Hepatocyte (in vitro differentiated cells): ENCODE results near the gene NAA40. TPM values are rescaled to one million over a fixed set of nuclear protein-coding genes. Genes with fewer than 3 reads are reported as not detected.
"Not testable (repeated sequence)": the region's sequence is repeated elsewhere in the genome, so short reads cannot be mapped to it uniquely, and the experiment has no call there.

ENCODE experiments used
- DNase-seq: peaks from one replicate; pipeline ENCODE4 v3.0.0-alpha.2; 2016; ENCODE audit warnings: low spot score
- H2AFZ ChIP-seq: fragments of 200-600 bp; sonication (generic); 2 replicates; pipeline ENCODE4 v1.6.0; 2016; ENCODE audit warnings: antibody characterized with exemption, mild to moderate bottlenecking
- H3K27ac ChIP-seq: fragments of 200-600 bp; sonication (generic); 2 replicates; pipeline ENCODE4 v1.5.1; 2016; ENCODE audit warnings: mild to moderate bottlenecking
- H3K27me3 ChIP-seq: fragments of 200-600 bp; sonication (generic); 2 replicates; pipeline ENCODE4 v1.6.1; 2016
- H3K36me3 ChIP-seq: fragments of 200-600 bp; sonication (generic); replicated peaks from 2 replicates; pipeline ENCODE4 v1.5.1; 2016; ENCODE audit warnings: low read depth; ENCODE audit not compliant: insufficient read depth
- H3K4me1 ChIP-seq: fragments of 200-600 bp; sonication (generic); 2 replicates; pipeline ENCODE4 v1.5.1; 2016; ENCODE audit warnings: mild to moderate bottlenecking, moderate library complexity; ENCODE audit not compliant: insufficient read depth
- H3K4me2 ChIP-seq: fragments of 200-600 bp; sonication (generic); 2 replicates; pipeline ENCODE4 v1.6.0; 2016
- H3K4me3 ChIP-seq: fragments of 200-600 bp; sonication (generic); 2 replicates; pipeline ENCODE4 v1.5.1; 2016; ENCODE audit warnings: mild to moderate bottlenecking
- H3K79me2 ChIP-seq: fragments of 200-600 bp; sonication (generic); 2 replicates; pipeline ENCODE4 v1.6.0; 2017; ENCODE audit warnings: mild to moderate bottlenecking
- H3K9me2 ChIP-seq: fragments of 200-600 bp; sonication (generic); replicated peaks from 2 replicates; pipeline ENCODE4 v1.6.0; 2017; ENCODE audit warnings: mild to moderate bottlenecking; ENCODE audit not compliant: insufficient read depth
- H3K9me3 ChIP-seq: fragments of 200-600 bp; sonication (generic); 2 replicates; pipeline ENCODE4 v1.5.1; 2016; ENCODE audit warnings: low read depth, mild to moderate bottlenecking
- H4K20me1 ChIP-seq: fragments of 200-600 bp; sonication (generic); 2 replicates; pipeline ENCODE4 v1.6.0; 2016; ENCODE audit warnings: mild to moderate bottlenecking; ENCODE audit not compliant: insufficient read depth, poor library complexity, severe bottlenecking
- EZH2 ChIP-seq: fragments of 200-600 bp; sonication (generic); IDR thresholded peaks from 2 replicates; pipeline ENCODE4 v1.6.1; 2016; ENCODE audit warnings: antibody characterized with exemption, mild to moderate bottlenecking, borderline replicate concordance
- EZH2phosphoT487 ChIP-seq: fragments of 200-600 bp; sonication (generic); IDR thresholded peaks from one replicate; pipeline ENCODE4 v1.6.1; 2018; ENCODE audit warnings: antibody characterized with exemption, mild to moderate bottlenecking, low read depth, moderate library complexity; ENCODE audit not compliant: unreplicated experiment, severe bottlenecking
- WGBS: methylation state at CpG from one replicate; pipeline ENCODE4 v1.1.6; 2016; ENCODE audit warnings: low lambda C conversion rate; ENCODE audit errors: missing lambda C conversion rate; 5-methylcytosine and 5-hydroxymethylcytosine counted together
- polyA plus RNA-seq: library from polyadenylated mRNA; unstranded; fragments of >200 nt; fragmentation: Nextera tagmentation; extraction: Ambion mirVana; gene quantifications from 2 replicates; pipeline ENCODE4 v1.2.1, GENCODE V29; 2016
- total RNA-seq: library from RNA; depleted of rRNA; stranded (reverse); fragments of >200 nt; gene quantifications from 2 replicates; pipeline ENCODE4 v1.2.3, GENCODE V29; 2014
- TF ChIP-seq, protein P1 (sequence below): fragments of 200-600 bp; sonication (generic); IDR thresholded peaks from 2 replicates; pipeline ENCODE4 v1.5.1; 2016; ENCODE audit warnings: antibody characterized with exemption, mild to moderate bottlenecking; ENCODE audit not compliant: poor library complexity

NAA40 gene
- total and polyA plus RNA-seq, 2 experiments from 2014 or later, result 15.3 to 16.4 TPM

DNA sequence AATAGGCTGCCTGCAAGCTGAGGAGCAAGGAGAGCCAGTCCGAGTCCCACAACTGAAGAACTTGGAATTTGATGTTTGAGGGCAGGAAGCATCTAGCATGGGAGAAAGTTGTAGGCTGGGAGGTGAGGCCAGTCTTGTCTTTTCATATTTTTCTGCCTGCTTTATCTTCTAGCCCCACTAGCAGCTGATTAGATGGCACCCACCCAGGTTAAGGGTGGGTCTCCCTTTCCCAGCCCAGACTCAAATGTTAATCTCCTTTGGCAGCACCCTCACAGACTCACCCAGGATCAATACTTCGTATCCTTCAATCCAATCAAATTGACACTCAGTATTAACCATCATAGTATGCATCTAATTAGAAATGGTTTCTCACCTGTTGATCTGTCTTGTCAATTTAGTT lies 30.7 kb downstream of the NAA40 start:
- Histone ChIP-seq H3K27ac (no peak overlapping the region), H3K4me2 (no peak overlapping the region), H4K20me1 (no peaks in the 10 kb centered on the region), H3K9me2 (no peaks in the 10 kb centered on the region), H3K79me2 (no peaks in the 10 kb centered on the region), H2AFZ (no peak overlapping the region), H3K4me3 (no peak overlapping the region), H3K4me1 (no peaks in the 10 kb centered on the region), H3K27me3 (no peaks in the 10 kb centered on the region), H3K36me3 (no peaks in the 10 kb centered on the region), H3K9me3 (no peaks in the 10 kb centered on the region)
- WGBS, result 86% methylated on average over 2 of the region's 2 CpGs
- TF ChIP-seq, protein P1, sequence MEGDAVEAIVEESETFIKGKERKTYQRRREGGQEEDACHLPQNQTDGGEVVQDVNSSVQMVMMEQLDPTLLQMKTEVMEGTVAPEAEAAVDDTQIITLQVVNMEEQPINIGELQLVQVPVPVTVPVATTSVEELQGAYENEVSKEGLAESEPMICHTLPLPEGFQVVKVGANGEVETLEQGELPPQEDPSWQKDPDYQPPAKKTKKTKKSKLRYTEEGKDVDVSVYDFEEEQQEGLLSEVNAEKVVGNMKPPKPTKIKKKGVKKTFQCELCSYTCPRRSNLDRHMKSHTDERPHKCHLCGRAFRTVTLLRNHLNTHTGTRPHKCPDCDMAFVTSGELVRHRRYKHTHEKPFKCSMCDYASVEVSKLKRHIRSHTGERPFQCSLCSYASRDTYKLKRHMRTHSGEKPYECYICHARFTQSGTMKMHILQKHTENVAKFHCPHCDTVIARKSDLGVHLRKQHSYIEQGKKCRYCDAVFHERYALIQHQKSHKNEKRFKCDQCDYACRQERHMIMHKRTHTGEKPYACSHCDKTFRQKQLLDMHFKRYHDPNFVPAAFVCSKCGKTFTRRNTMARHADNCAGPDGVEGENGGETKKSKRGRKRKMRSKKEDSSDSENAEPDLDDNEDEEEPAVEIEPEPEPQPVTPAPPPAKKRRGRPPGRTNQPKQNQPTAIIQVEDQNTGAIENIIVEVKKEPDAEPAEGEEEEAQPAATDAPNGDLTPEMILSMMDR, result no peak
- TF ChIP-seq EZH2 (no peak), EZH2phosphoT487 (no peak)
- DNase-seq, result no peak

DNA sequence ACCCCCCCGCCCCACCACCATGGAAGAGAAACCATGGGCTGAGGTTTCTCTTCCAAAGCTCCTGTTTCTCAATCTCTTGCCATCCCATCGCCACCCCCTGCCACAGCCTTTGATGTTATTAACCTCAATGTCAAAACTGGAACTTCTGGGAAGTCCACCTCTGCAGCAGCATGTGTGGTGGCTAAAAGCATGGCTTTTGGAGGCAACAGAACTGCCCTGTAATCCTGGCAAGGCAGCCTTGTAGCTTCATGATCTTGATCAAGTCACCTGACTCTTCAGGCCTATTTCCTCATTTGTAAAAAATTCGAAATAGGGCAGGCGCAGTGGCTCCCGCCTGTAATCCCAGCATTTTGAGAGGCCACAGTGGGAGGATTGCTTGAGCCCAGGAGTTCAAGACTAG lies 32.1 kb downstream of the NAA40 start:
- H2AFZ ChIP-seq, result no peak overlapping the region
- H3K27ac ChIP-seq, result no peak overlapping the region
- H4K20me1 ChIP-seq, result peaks cover 5% of the 10 kb centered on the region
- peaks cover 11% of the 10 kb centered on the region for H3K79me2 ChIP-seq
- no peaks in the 10 kb centered on the region for H3K9me2 ChIP-seq
- TF ChIP-seq EZH2phosphoT487 (no peak), EZH2 (no peak)
- TF ChIP-seq, protein P1, result no peak
- WGBS, result 76% methylated on average over 5 of the region's 5 CpGs
- no peak for DNase-seq
- H3K4me3 ChIP-seq, result no peak overlapping the region
- no peaks in the 10 kb centered on the region for H3K27me3 ChIP-seq
- no peak overlapping the region for H3K4me2 ChIP-seq
- H3K4me1 ChIP-seq, result peaks cover 7% of the 10 kb centered on the region
- no peaks in the 10 kb centered on the region for H3K36me3 ChIP-seq
- H3K9me3 ChIP-seq, result no peaks in the 10 kb centered on the region

DNA sequence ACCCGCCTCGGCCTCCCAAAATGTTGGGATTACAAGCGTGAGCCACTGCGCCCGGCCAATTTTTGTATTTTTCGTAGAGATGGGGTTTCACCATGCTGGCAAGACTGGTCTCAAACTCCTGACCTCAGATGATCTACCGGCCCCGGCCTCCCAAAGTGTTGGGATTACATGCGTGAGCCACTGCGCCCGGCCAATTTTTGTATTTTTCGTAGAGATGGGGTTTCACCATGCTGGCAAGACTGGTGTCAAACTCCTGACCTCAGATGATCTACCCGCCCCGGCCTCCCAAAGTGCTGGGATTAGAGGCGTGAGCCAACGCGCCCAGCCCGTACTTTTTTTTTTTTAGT lies 35.1 kb downstream of the NAA40 start:
- H2AFZ ChIP-seq, H3K4me3 ChIP-seq, DNase-seq, H3K36me3 ChIP-seq, H3K9me3 ChIP-seq, H3K27me3 ChIP-seq, H3K9me2 ChIP-seq, H3K27ac ChIP-seq: not testable (repeated sequence)
- 57% methylated on average over 14 of the region's 18 CpGs for WGBS
- Histone ChIP-seq H3K79me2 (peaks cover 40% of the 10 kb centered on the region), H3K4me1 (peaks cover 15% of the 10 kb centered on the region), H3K4me2 (peak overlapping the region; percentile 66), H4K20me1 (peaks cover 12% of the 10 kb centered on the region)

DNA sequence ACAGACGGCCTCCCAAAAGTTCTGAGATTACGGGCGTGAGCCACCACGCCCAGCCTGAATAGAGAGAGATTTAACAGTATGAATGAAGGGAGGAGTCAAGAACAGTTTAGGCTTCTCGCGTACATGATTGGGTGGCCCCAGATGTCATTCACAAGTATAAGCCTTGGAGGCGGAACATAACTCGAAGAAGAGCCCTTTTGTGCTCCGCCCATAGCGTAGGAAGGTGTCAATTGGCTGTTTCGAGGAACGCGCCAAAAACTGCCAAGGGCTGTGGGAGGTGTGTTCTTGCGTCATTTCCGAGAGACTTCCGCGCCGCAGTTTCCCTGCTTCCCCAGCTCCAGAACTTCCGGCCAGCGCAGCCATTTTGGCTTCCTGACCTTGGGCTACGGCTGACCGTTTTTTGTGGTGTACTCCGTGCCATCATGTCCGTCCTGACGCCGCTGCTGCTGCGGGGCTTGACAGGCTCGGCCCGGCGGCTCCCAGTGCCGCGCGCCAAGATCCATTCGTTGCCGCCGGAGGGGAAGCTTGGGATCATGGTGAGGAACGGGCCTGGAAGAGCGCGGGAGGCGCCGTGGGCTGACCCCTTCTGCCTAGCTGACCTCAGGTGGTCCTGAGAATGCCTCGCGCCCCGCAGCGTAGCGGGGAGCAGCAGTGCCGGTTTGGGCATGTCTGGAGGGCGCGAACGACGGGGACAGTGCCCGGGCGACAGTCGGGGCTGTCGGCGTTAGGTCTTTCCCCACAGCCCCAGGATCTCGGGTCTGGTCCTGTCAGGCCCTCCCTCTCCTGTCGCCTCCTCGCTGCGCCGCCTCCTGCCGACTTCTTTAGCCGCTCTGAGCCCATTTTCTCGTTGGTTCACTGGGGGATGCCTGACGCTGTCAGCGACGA lies 35.7 kb downstream of the NAA40 start, which contains the start of gene COX8A:
TSS of gene COX8A (plus strand) at position 362 of the 885 bp plus-strand sequence. CDS start at position 423, 61 bp downstream.
- H3K9me2 ChIP-seq, result no peaks in the 10 kb centered on the region
- H3K9me3 ChIP-seq, result no peaks in the 10 kb centered on the region
- H3K4me3 ChIP-seq, result peak within 1 kb of the TSS; percentile 51
- H3K79me2 ChIP-seq, result peaks cover 47% of the 10 kb centered on the region
- WGBS, result under 1% methylated on average over 55 of the region's 67 CpGs
- DNase-seq, result peak; percentile 99
- H3K36me3 ChIP-seq, result no peaks in the 10 kb centered on the region
- peak within 1 kb of the TSS; percentile 59 for H2AFZ ChIP-seq
- H3K4me1 ChIP-seq, result peaks cover 15% of the 10 kb centered on the region
- H4K20me1 ChIP-seq, result peaks cover 12% of the 10 kb centered on the region
- H3K4me2 ChIP-seq, result peak within 1 kb of the TSS; percentile 97
- no peaks in the 10 kb centered on the region for H3K27me3 ChIP-seq
- TF ChIP-seq, protein P1, result no peak
- TF ChIP-seq EZH2phosphoT487 (no peak), EZH2 (no peak)
- peak within 1 kb of the TSS; percentile 87 for H3K27ac ChIP-seq
